ENCODE data around the gene SPTLC2.

The SPTLC2 gene

DNA sequence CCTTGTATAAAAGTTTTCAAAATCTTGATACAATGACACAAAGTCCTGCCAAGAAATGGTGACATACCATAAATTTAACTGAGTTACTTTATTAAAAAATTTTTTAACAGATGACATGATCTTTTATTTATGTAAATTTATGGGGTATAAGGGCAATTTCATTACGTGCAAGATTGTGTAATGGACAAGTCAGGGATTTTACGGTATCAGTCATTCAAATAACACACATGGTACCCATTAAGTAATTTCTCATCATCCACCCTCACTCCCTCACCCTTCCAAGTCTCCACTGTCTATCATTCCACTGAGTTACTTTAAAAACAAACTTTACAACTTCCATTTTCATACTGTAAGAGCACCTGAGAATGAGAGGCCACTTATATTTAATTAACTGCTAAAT lies 37.4 kb downstream of the SPTLC2 start:
- H3K4me3 ChIP-seq (ENCODE audit: low read depth, low read length): no peak overlapping the region
- ChIA-PET POLR2A (no interaction called here), CTCF (interaction anchor here (1.3 kb wide), 1 partner anchor 264 kb away, joined by 3 read pairs; no protein-coding TSS in a partner anchor)
- no peak for DNase-seq (ENCODE audit: low read depth, low spot score)
- TF ChIP-seq, protein P1, sequence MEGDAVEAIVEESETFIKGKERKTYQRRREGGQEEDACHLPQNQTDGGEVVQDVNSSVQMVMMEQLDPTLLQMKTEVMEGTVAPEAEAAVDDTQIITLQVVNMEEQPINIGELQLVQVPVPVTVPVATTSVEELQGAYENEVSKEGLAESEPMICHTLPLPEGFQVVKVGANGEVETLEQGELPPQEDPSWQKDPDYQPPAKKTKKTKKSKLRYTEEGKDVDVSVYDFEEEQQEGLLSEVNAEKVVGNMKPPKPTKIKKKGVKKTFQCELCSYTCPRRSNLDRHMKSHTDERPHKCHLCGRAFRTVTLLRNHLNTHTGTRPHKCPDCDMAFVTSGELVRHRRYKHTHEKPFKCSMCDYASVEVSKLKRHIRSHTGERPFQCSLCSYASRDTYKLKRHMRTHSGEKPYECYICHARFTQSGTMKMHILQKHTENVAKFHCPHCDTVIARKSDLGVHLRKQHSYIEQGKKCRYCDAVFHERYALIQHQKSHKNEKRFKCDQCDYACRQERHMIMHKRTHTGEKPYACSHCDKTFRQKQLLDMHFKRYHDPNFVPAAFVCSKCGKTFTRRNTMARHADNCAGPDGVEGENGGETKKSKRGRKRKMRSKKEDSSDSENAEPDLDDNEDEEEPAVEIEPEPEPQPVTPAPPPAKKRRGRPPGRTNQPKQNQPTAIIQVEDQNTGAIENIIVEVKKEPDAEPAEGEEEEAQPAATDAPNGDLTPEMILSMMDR (IDR thresholded peaks at IDR 0.05; ENCODE audit: insufficient read depth, low read length, missing control alignments): no peak

DNA sequence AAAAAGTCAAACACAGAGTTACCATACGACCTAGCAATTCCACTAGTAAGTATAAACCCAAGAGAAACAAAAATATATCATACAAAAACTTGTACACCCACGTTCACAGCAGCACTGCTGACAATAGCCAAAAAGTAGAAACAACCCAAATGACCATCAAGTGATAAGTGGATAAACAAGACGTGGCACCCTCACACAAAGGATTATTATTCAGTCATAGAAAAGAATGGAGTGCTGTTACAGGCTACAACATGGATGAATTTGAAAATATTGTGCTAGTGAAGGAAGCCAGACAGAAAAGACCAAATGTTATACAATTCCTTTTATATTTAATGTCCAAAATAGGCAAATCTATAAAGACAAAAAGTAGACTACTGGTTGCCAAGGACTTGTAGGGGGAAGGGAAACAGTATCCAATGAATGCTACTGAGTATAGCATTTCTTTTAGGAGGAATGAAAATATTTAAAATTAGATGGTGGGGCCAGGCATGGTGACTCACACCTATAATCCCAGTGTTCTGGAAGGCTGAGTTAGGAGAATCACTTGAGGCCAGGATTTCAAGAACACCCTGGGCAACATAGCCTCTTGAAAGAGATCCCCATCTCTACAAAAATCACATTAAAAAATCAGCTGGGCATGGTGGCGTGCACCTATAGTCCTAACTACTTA lies 41.9 kb downstream of the SPTLC2 start:
- CTCF ChIA-PET: interaction anchor here (1.0 to 2.6 kb wide), 2 partner anchors 9 to 29 kb away, joined by 3 to 8 read pairs; no protein-coding TSS in a partner anchor
- POLR2A ChIA-PET: no interaction called here
- DNase-seq (ENCODE audit: low read depth, low spot score): no peak
- H3K4me3 ChIP-seq (ENCODE audit: low read depth, low read length): no peak overlapping the region
- TF ChIP-seq, protein P1 (IDR thresholded peaks at IDR 0.05; ENCODE audit: insufficient read depth, low read length, missing control alignments): no peak

DNA sequence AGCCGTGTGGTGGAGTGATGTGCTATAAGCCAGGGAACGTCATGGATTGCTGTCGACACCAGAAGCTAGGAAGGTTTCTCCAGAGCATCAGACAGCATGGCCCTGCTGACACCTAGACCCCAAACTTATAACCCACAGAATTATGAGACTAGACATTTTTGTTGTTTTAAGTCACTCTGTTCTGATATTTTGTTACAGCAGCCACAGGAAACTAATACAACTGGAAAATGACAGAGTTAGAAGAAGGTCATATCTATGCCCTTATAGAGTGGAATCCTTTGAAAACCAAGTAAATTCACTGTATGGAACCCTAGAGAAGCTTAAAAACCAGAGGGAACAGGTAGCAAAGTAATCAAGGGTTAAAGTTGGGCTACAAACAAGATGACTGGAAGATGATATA lies 42.5 kb downstream of the SPTLC2 start:
- H3K4me3 ChIP-seq (ENCODE audit: low read depth, low read length): no peak overlapping the region
- ChIA-PET POLR2A (no interaction called here), CTCF (no interaction called here)
- TF ChIP-seq, protein P1 (IDR thresholded peaks at IDR 0.05; ENCODE audit: insufficient read depth, low read length, missing control alignments): no peak
- no peak for DNase-seq (ENCODE audit: low read depth, low spot score)

DNA sequence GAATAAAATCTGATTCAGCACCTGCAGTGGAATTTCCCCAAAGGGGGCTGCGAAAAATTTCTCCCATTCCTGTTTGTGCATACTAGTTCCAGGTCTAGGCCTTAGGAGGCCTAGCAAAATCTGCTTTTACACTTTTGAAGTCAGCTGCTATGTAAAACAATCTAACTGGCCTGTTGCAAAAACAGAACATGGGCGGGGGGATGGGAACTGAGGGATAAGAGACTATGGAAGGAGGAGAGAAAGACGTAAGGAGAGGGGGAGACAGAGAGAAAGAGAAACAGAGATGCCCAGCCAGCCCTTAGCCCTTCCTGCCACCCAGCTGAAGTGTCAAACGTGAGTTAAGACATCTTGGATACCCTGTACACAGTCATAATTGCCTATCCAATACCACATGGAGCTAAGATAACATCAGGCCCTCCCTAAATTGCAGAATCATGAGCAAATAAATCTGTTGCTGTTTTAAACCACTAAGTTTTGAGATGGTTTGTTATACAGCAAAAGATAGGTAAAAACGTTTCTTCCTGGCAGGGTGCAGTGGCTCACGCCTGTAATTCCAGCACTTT lies 45.6 kb downstream of the SPTLC2 start:
- no peak for DNase-seq (ENCODE audit: low read depth, low spot score)
- ChIA-PET POLR2A (no interaction called here), CTCF (interaction anchor here (1.6 kb wide), 1 partner anchor 18 kb away, joined by 4 read pairs; no protein-coding TSS in a partner anchor)
- no peak overlapping the region for H3K4me3 ChIP-seq (ENCODE audit: low read depth, low read length)
- TF ChIP-seq, protein P1 (IDR thresholded peaks at IDR 0.05; ENCODE audit: insufficient read depth, low read length, missing control alignments): no peak

DNA sequence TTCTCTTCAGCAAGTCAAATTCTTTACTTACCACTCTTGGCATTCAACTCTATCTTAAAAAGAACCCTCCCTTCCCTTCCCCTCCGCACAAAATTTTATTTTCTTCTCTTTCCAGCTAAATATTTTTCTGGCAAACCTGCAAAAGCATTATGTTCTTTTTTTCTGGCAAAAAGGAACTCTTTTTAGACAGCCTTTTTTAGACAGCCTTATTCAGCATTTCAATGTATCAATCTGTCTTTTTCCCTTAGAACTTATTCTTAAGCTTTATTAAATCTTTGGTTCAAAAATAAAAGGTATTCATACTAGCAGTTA lies 50.5 kb downstream of the SPTLC2 start:
- no peak for DNase-seq (ENCODE audit: low read depth, low spot score)
- ChIA-PET POLR2A (no interaction called here), CTCF (interaction anchor here (0.6 to 1.6 kb wide), 3 partner anchors 10 to 24 kb away, joined by 3 to 8 read pairs (median 5); no protein-coding TSS in a partner anchor)
- TF ChIP-seq, protein P1 (IDR thresholded peaks at IDR 0.05; ENCODE audit: insufficient read depth, low read length, missing control alignments): no peak
- H3K4me3 ChIP-seq (ENCODE audit: low read depth, low read length): no peak overlapping the region

DNA sequence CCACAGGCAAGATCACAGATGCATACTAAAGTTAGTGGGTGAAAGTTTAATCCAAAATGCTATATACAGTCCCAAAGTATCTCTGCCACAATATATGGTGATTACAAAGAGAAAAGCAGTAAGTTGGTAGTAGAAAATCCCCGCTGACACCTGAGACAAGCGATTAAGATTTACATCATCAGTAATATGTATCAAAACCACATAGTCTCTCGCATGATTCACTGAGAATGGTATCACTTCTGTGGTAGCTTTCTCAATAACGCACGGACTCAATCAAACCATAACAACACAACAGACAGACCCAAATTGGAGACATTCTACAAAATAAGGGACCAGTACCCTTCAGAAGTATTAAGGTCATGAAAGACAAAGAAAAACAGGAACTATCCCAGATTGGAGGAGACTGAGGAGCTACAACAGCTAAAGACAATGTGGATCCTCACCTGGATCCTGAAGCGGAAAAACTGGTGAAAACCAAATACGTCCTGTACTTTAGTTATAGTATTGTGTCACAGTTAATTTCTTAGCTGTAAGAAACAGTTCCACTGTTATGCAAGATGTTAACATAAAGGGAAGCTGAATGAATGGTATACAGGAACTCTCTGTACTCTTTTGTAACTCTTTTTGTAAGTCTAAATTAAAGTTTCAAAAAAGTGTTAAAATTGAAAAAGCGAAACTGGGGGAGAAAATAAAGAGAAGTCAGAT lies 51.0 kb downstream of the SPTLC2 start:
- ChIA-PET CTCF (interaction anchor here (0.6 to 1.6 kb wide), 4 partner anchors 10 to 24 kb away, joined by 3 to 8 read pairs (median 4); no protein-coding TSS in a partner anchor), POLR2A (no interaction called here)
- TF ChIP-seq, protein P1 (IDR thresholded peaks at IDR 0.05; ENCODE audit: insufficient read depth, low read length, missing control alignments): no peak
- no peak for DNase-seq (ENCODE audit: low read depth, low spot score)
- no peak overlapping the region for H3K4me3 ChIP-seq (ENCODE audit: low read depth, low read length)

All from AG04449 (cell line).